GM12864 (cell line): ENCODE results near the gene PLCH1.
"Not testable (repeated sequence)": the region's sequence is repeated elsewhere in the genome, so short reads cannot be mapped to it uniquely, and the experiment has no call there.

Source experiments
- DNase-seq: peaks from one replicate; pipeline ENCODE4 v3.0.0-alpha.2; 2011; ENCODE audit warnings: low read depth
- H3K4me3 ChIP-seq: 2 replicates; pipeline ENCODE4 v1.5.1; 2011; ENCODE audit warnings: mild to moderate bottlenecking, low read depth, low read length, control low read depth
- CTCF ChIP-seq: IDR thresholded peaks from 2 replicates; pipeline ENCODE4 v1.5.1; 2011; ENCODE audit warnings: low read depth, mild to moderate bottlenecking, moderate library complexity, low read length, control low read depth, inconsistent platforms; ENCODE audit errors: missing control alignments

Gene PLCH1

GRCh38 chr3:155407331-155407730 is 337.5 kb downstream of the PLCH1 start:
- no peak for TF ChIP-seq CTCF
- H3K4me3 ChIP-seq = no peak overlapping the region
- DNase-seq = no peak

- no peak overlapping the region for H3K4me3 ChIP-seq
- no peak for DNase-seq
- TF ChIP-seq CTCF = no peak
Observed at GRCh38 chr3:155404486-155404885, 340.4 kb downstream of the PLCH1 start.

- H3K4me3 ChIP-seq = no peak overlapping the region
- no peak for DNase-seq
- no peak for TF ChIP-seq CTCF
Observed at GRCh38 chr3:155402656-155403055, 342.2 kb downstream of the PLCH1 start.

GRCh38 chr3:155398046-155398445 is 346.8 kb downstream of the PLCH1 start:
- no peak for DNase-seq
- no peak overlapping the region for H3K4me3 ChIP-seq
- no peak for TF ChIP-seq CTCF

GRCh38 chr3:155394896-155395295 is 350.0 kb downstream of the PLCH1 start:
- not testable (repeated sequence) for H3K4me3 ChIP-seq, DNase-seq

GRCh38 chr3:155394240-155394639 is 350.6 kb downstream of the PLCH1 start:
- TF ChIP-seq CTCF = no peak
- H3K4me3 ChIP-seq = no peak overlapping the region
- DNase-seq = no peak

GRCh38 chr3:155393316-155393715 is 351.6 kb downstream of the PLCH1 start:
- no peak overlapping the region for H3K4me3 ChIP-seq
- TF ChIP-seq CTCF = no peak
- no peak for DNase-seq

- DNase-seq = no peak
- TF ChIP-seq CTCF = no peak
- H3K4me3 ChIP-seq = no peak overlapping the region
Observed at GRCh38 chr3:155392138-155392537, 352.7 kb downstream of the PLCH1 start.
